Breast epithelium (tissue), 4 donors: ENCODE data around the gene FGFR3. TPM values are rescaled to one million over a fixed set of nuclear protein-coding genes. Genes with fewer than 3 reads are reported as not detected.

Experiments used
- DNase-seq, 2 donors: peaks; one replicate each; pipeline ENCODE4 v3.0.0-alpha.2; 2019; ENCODE audit warnings: low spot score in 2 of 2
- H3K27ac ChIP-seq, 2 donors: fragments of 200-600 bp; sonication (generic) in 1 of 2; one replicate each; pipeline ENCODE4 v1.5.1; 2016 to 2019; ENCODE audit warnings: mild to moderate bottlenecking in 1 of 2
- H3K27me3 ChIP-seq, 2 donors: fragments of 200-600 bp; sonication (generic) in 1 of 2; one replicate each; pipeline versions ENCODE4 v1.5.1 to v1.6.0; 2017 to 2019; ENCODE audit warnings: control low read depth in 1 of 2, mild to moderate bottlenecking in 1 of 2
- H3K36me3 ChIP-seq: fragments of 200-600 bp; one replicate; pipeline ENCODE4 v1.5.1; 2019
- H3K4me1 ChIP-seq, 2 donors: fragments of 200-600 bp; sonication (generic); one replicate each; pipeline ENCODE4 v1.5.1; 2016 to 2019; ENCODE audit warnings: control low read depth in 1 of 2
- H3K4me3 ChIP-seq, 3 donors: fragments of 200-600 bp; sonication (generic); 1 replicate in 2 of 3; 2 replicates in 1 of 3; pipeline ENCODE4 v1.5.1; 2016 to 2019; ENCODE audit warnings: mild to moderate bottlenecking in 3 of 3, moderate library complexity in 2 of 3
- H3K9me3 ChIP-seq, 2 donors: fragments of 200-600 bp; sonication (generic) in 1 of 2; one replicate each; pipeline ENCODE4 v1.5.1; 2016 to 2019; ENCODE audit warnings: control low read depth in 1 of 2
- CTCF ChIP-seq, 3 donors: fragments of 450-650 bp; IDR thresholded peaks; one replicate each; pipeline ENCODE4 v1.5.1; 2016 to 2017; ENCODE audit warnings: antibody characterized with exemption in 3 of 3, mild to moderate bottlenecking in 3 of 3, moderate library complexity in 3 of 3
- POLR2A ChIP-seq: fragments of 450-650 bp; IDR thresholded peaks from one replicate; pipeline ENCODE4 v1.6.1; 2016; ENCODE audit warnings: antibody characterized with exemption, mild to moderate bottlenecking, moderate library complexity
- POLR2AphosphoS5 ChIP-seq, 3 donors: sonication (generic); formaldehyde crosslinking; IDR thresholded peaks; one replicate each; pipeline ENCODE4 v1.6.1; 2017; ENCODE audit warnings: antibody characterized with exemption in 3 of 3
- intact Hi-C: fragments of 100-400 bp; cut with DNase I; formaldehyde crosslinking; loops from one replicate; pipeline ENCODE4 v1.15.1; 2023; ENCODE audit warnings: low total_unique reads
- total RNA-seq, 3 donors: library from RNA; depleted of rRNA; stranded (reverse); fragments of >200 nt; gene quantifications; one replicate each; pipeline ENCODE4 v1.1.0, GENCODE V29; 2016

FGFR3 gene
- total RNA-seq, 3 donors from 2014 or later: 0.80 to 3.5 (median 2.0) TPM

GRCh38 chr4:1856943-1857699, 64.0 kb downstream of the FGFR3 start:
- TF ChIP-seq CTCF (IDR thresholded peaks at IDR 0.05): no peak
- no peak for TF ChIP-seq POLR2AphosphoS5 (IDR thresholded peaks at IDR 0.05)
- TF ChIP-seq POLR2A: no peak
- peaks cover 0 to under 1% of the 10 kb centered on the region in 2 donors for H3K4me1 ChIP-seq
- intact Hi-C loops: no loop called here
- no peak for DNase-seq
- H3K9me3 ChIP-seq: no peaks in the 10 kb centered on the region
- peak overlapping the region; percentile 77 to 82 for H3K27ac ChIP-seq
- H3K36me3 ChIP-seq: no peaks in the 10 kb centered on the region
- no peaks in the 10 kb centered on the region for H3K27me3 ChIP-seq
- H3K4me3 ChIP-seq: peak overlapping the region; percentile 87 to 98 (median 91)

GRCh38 chr4:1857931-1858330, 64.8 kb downstream of the FGFR3 start:
- Histone ChIP-seq H3K36me3 (no peaks in the 10 kb centered on the region), H3K27me3 (no peaks in the 10 kb centered on the region), H3K4me1 (peaks cover 0 to 8% of the 10 kb centered on the region in 2 donors), H3K4me3 (no peak overlapping the region), H3K9me3 (no peaks in the 10 kb centered on the region), H3K27ac (no peak overlapping the region)
- DNase-seq: no peak
- TF ChIP-seq CTCF (IDR thresholded peaks at IDR 0.05) (no peak), POLR2AphosphoS5 (IDR thresholded peaks at IDR 0.05) (no peak), POLR2A (no peak)
- intact Hi-C loops: no loop called here

Other genes with a start within 250 kb of the FGFR3 start
- 1 to 10 TPM; 3.7 to 7.2 (median 4.6) TPM for gene FAM53A, start 109.0 kb upstream of the FGFR3 start, total RNA-seq
- 10 to 100 TPM; 45.1 to 52.0 (median 45.6) TPM for gene SLBP, start 81.0 kb upstream of the FGFR3 start, total RNA-seq
- 10 to 100 TPM; 40.5 to 47.3 (median 41.6) TPM for gene TMEM129, start 72.0 kb upstream of the FGFR3 start, total RNA-seq
- gene TACC3, start 71.8 kb upstream of the FGFR3 start, total RNA-seq: 1 to 10 TPM; 4.1 to 7.8 (median 4.9) TPM
- gene LETM1, start 62.9 kb downstream of the FGFR3 start, total RNA-seq: 10 to 100 TPM; 31.0 to 42.9 (median 32.5) TPM
- 10 to 100 TPM; 24.6 to 36.7 (median 30.8) TPM for gene NSD2, start 78.1 kb downstream of the FGFR3 start, total RNA-seq
- 10 to 100 TPM; 14.1 to 22.0 (median 18.4) TPM for gene NELFA, start 215.7 kb downstream of the FGFR3 start, total RNA-seq